ENCODE data around the gene MAP1LC3B. TPM values are rescaled to one million over a fixed set of nuclear protein-coding genes. Genes with fewer than 3 reads are reported as not detected.

The MAP1LC3B gene
- total and polyA plus RNA-seq, 2 experiments from 2014 or later, result 73.3 to 134 TPM

- peaks cover under 1% of the 10 kb centered on the region for H3K79me2 ChIP-seq
- peak overlapping the region; percentile 60 for H3K4me2 ChIP-seq
- 62% methylated on average over 9 of the region's 9 CpGs for WGBS (ENCODE audit: low lambda C conversion rate, missing lambda C conversion rate)
Measured at GRCh38 chr16:87351320-87351698, 40.8 kb upstream of the MAP1LC3B start.

GRCh38 chr16:87352818-87353217, 39.3 kb upstream of the MAP1LC3B start:
- Histone ChIP-seq H2AFZ (no peak overlapping the region), H3K27ac (no peak overlapping the region), H3K79me2 (no peaks in the 10 kb centered on the region), H4K20me1 (ENCODE audit: insufficient read depth, poor library complexity, severe bottlenecking) (no peaks in the 10 kb centered on the region), H3K4me1 (ENCODE audit: insufficient read depth) (peaks cover 5% of the 10 kb centered on the region), H3K4me2 (no peak overlapping the region), H3K9me2 (replicated peaks; ENCODE audit: insufficient read depth) (no peaks in the 10 kb centered on the region), H3K9me3 (ENCODE audit: low read depth) (no peaks in the 10 kb centered on the region), H3K36me3 (replicated peaks; ENCODE audit: insufficient read depth, low read depth) (no peaks in the 10 kb centered on the region), H3K27me3 (no peaks in the 10 kb centered on the region), H3K4me3 (no peak overlapping the region)
- no peak for DNase-seq (ENCODE audit: low spot score)
- no peak for TF ChIP-seq CTCF (IDR thresholded peaks at IDR 0.05; ENCODE audit: poor library complexity)
- no peak for TF ChIP-seq EZH2phosphoT487 (IDR thresholded peaks at IDR 0.05; ENCODE audit: low read depth, severe bottlenecking, unreplicated experiment)
- no peak for TF ChIP-seq EZH2 (IDR thresholded peaks at IDR 0.05; ENCODE audit: borderline replicate concordance)
- 95% methylated on average over 15 of the region's 15 CpGs for WGBS (ENCODE audit: low lambda C conversion rate, missing lambda C conversion rate)

More at GRCh38 chr16:87351320-87351698, 40.8 kb upstream of the MAP1LC3B start:
- TF ChIP-seq EZH2phosphoT487 (IDR thresholded peaks at IDR 0.05; ENCODE audit: low read depth, severe bottlenecking, unreplicated experiment), result no peak
- DNase-seq (ENCODE audit: low spot score), result no peak
- Histone ChIP-seq H2AFZ (no peak overlapping the region), H3K9me2 (replicated peaks; ENCODE audit: insufficient read depth) (no peaks in the 10 kb centered on the region), H4K20me1 (ENCODE audit: insufficient read depth, poor library complexity, severe bottlenecking) (no peaks in the 10 kb centered on the region), H3K36me3 (replicated peaks; ENCODE audit: insufficient read depth, low read depth) (no peaks in the 10 kb centered on the region), H3K9me3 (ENCODE audit: low read depth) (no peaks in the 10 kb centered on the region), H3K27ac (peak overlapping the region; percentile 20), H3K4me3 (no peak overlapping the region), H3K27me3 (no peaks in the 10 kb centered on the region), H3K4me1 (ENCODE audit: insufficient read depth) (peaks cover 5% of the 10 kb centered on the region)

GRCh38 chr16:87353613-87354012, 38.5 kb upstream of the MAP1LC3B start:
- H3K36me3 ChIP-seq (replicated peaks; ENCODE audit: insufficient read depth, low read depth), result no peaks in the 10 kb centered on the region
- DNase-seq (ENCODE audit: low spot score), result no peak
- H3K4me1 ChIP-seq (ENCODE audit: insufficient read depth), result peaks cover 5% of the 10 kb centered on the region
- H3K79me2 ChIP-seq, result no peaks in the 10 kb centered on the region
- H3K9me2 ChIP-seq (replicated peaks; ENCODE audit: insufficient read depth), result no peaks in the 10 kb centered on the region
- no peak overlapping the region for H3K27ac ChIP-seq
- no peak overlapping the region for H3K4me3 ChIP-seq
- no peaks in the 10 kb centered on the region for H3K9me3 ChIP-seq (ENCODE audit: low read depth)
- H4K20me1 ChIP-seq (ENCODE audit: insufficient read depth, poor library complexity, severe bottlenecking), result no peaks in the 10 kb centered on the region
- whole genome bisulfite sequencing (ENCODE audit: low lambda C conversion rate, missing lambda C conversion rate), result 99% methylated on average over 17 of the region's 17 CpGs
- no peak overlapping the region for H2AFZ ChIP-seq
- no peak overlapping the region for H3K4me2 ChIP-seq
- TF ChIP-seq EZH2 (IDR thresholded peaks at IDR 0.05; ENCODE audit: borderline replicate concordance), result no peak
- TF ChIP-seq EZH2phosphoT487 (IDR thresholded peaks at IDR 0.05; ENCODE audit: low read depth, severe bottlenecking, unreplicated experiment), result no peak
- TF ChIP-seq CTCF (IDR thresholded peaks at IDR 0.05; ENCODE audit: poor library complexity), result no peak
- H3K27me3 ChIP-seq, result no peaks in the 10 kb centered on the region

GRCh38 chr16:87356491-87356853, 35.7 kb upstream of the MAP1LC3B start:
- no peaks in the 10 kb centered on the region for H3K9me2 ChIP-seq (replicated peaks; ENCODE audit: insufficient read depth)
- H3K36me3 ChIP-seq (replicated peaks; ENCODE audit: insufficient read depth, low read depth), result no peaks in the 10 kb centered on the region
- TF ChIP-seq EZH2 (IDR thresholded peaks at IDR 0.05; ENCODE audit: borderline replicate concordance) (no peak), CTCF (IDR thresholded peaks at IDR 0.05; ENCODE audit: poor library complexity) (no peak), EZH2phosphoT487 (IDR thresholded peaks at IDR 0.05; ENCODE audit: low read depth, severe bottlenecking, unreplicated experiment) (no peak)
- no peak for DNase-seq (ENCODE audit: low spot score)
- H3K9me3 ChIP-seq (ENCODE audit: low read depth), result no peaks in the 10 kb centered on the region
- peaks cover 12% of the 10 kb centered on the region for H3K79me2 ChIP-seq
- no peak overlapping the region for H3K27ac ChIP-seq
- H3K4me3 ChIP-seq, result no peak overlapping the region
- H3K27me3 ChIP-seq, result no peaks in the 10 kb centered on the region
- WGBS (ENCODE audit: low lambda C conversion rate, missing lambda C conversion rate), result 96% methylated on average over 8 of the region's 8 CpGs
- no peaks in the 10 kb centered on the region for H4K20me1 ChIP-seq (ENCODE audit: insufficient read depth, poor library complexity, severe bottlenecking)
- no peak overlapping the region for H2AFZ ChIP-seq
- H3K4me1 ChIP-seq (ENCODE audit: insufficient read depth), result no peaks in the 10 kb centered on the region
- no peak overlapping the region for H3K4me2 ChIP-seq
